C4-2B (cell line): ENCODE results near the gene HRH3.

Experiments used
- ZFX ChIP-seq: fragments of 450-650 bp; IDR thresholded peaks from 2 replicates; pipeline ENCODE4 v1.6.1; 2017
- TF ChIP-seq, protein P1 (sequence below): fragments of 450-650 bp; conservative IDR thresholded peaks from 2 replicates; pipeline ENCODE4 v1.5.1; 2017; ENCODE audit warnings: mild to moderate bottlenecking

DNA sequence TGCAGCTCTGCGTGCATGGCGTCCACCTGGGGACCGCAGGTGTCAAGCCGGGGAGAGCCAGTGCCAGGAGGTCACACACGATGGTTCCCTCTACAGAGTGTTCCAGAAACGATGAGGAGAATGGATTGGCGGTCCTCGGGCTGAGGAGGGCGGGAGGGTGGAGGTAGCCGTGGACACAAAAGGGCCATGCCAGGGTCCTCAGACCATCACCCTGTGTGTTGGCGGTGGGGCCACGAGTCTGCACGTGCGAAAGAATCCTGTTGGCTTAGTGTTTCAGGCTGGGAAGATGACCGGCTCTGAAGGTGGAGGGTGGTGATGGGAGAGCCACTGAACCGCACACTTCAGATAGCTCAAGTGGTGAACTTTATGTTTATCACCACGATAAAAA, 13.7 kb downstream of the HRH3 start:
- TF ChIP-seq, protein P1, sequence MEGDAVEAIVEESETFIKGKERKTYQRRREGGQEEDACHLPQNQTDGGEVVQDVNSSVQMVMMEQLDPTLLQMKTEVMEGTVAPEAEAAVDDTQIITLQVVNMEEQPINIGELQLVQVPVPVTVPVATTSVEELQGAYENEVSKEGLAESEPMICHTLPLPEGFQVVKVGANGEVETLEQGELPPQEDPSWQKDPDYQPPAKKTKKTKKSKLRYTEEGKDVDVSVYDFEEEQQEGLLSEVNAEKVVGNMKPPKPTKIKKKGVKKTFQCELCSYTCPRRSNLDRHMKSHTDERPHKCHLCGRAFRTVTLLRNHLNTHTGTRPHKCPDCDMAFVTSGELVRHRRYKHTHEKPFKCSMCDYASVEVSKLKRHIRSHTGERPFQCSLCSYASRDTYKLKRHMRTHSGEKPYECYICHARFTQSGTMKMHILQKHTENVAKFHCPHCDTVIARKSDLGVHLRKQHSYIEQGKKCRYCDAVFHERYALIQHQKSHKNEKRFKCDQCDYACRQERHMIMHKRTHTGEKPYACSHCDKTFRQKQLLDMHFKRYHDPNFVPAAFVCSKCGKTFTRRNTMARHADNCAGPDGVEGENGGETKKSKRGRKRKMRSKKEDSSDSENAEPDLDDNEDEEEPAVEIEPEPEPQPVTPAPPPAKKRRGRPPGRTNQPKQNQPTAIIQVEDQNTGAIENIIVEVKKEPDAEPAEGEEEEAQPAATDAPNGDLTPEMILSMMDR = no peak
- no peak for TF ChIP-seq ZFX
